ENCODE results near the gene TEAD1.

The TEAD1 gene

DNA sequence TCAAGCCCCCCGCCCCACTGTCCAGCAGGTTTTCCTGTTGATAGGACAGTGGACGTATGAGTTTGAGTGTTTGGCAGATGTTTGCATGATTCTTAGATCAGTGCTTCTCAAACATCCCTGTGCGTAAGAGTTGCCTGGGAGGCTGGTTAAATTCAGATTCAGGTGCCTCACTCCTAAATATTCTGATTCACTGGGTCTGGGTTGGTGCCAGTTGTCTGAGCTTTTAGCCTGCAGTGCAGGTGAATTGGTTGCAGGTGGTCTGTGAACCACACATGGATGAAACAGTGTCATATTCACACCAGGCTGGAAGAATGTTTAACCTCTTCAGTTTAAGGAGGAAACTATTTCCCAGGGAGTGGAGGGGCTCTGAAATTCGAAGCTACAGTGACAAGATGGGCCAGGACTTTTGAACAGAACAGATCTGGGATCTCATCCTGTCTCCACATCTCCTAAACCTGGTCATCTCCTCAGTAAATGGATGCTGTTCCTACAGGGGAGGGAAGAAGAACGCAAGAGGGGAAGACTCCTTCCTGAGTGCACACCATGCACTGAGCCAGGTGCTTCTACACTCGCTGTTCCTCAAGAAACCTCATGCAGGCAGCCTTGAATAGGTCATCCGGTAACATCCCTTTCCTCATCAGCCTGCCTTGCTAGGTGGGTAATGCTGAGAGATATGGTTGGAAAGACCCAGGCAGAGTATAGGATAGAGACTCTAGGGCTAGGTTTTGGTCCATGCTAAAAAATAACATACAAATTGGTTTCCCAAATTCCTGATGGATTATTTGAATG lies 47.8 kb downstream of the TEAD1 start:
- Mint-ChIP-seq H3K36me3 (ENCODE audit: low read depth) (no peaks in the 10 kb centered on the region), H3K4me3 (no peak overlapping the region), H3K27me3 (ENCODE audit: low read depth) (no peaks in the 10 kb centered on the region), H3K27ac (peak overlapping the region; percentile 79 to 95 (median 91)), H3K4me1 (peaks cover 84% of the 10 kb centered on the region), H3K9me3 (no peaks in the 10 kb centered on the region)
- TF ChIP-seq, protein P1, sequence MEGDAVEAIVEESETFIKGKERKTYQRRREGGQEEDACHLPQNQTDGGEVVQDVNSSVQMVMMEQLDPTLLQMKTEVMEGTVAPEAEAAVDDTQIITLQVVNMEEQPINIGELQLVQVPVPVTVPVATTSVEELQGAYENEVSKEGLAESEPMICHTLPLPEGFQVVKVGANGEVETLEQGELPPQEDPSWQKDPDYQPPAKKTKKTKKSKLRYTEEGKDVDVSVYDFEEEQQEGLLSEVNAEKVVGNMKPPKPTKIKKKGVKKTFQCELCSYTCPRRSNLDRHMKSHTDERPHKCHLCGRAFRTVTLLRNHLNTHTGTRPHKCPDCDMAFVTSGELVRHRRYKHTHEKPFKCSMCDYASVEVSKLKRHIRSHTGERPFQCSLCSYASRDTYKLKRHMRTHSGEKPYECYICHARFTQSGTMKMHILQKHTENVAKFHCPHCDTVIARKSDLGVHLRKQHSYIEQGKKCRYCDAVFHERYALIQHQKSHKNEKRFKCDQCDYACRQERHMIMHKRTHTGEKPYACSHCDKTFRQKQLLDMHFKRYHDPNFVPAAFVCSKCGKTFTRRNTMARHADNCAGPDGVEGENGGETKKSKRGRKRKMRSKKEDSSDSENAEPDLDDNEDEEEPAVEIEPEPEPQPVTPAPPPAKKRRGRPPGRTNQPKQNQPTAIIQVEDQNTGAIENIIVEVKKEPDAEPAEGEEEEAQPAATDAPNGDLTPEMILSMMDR (IDR thresholded peaks at IDR 0.05; ENCODE audit: unreplicated experiment in 3 of 3), result no peak

DNA sequence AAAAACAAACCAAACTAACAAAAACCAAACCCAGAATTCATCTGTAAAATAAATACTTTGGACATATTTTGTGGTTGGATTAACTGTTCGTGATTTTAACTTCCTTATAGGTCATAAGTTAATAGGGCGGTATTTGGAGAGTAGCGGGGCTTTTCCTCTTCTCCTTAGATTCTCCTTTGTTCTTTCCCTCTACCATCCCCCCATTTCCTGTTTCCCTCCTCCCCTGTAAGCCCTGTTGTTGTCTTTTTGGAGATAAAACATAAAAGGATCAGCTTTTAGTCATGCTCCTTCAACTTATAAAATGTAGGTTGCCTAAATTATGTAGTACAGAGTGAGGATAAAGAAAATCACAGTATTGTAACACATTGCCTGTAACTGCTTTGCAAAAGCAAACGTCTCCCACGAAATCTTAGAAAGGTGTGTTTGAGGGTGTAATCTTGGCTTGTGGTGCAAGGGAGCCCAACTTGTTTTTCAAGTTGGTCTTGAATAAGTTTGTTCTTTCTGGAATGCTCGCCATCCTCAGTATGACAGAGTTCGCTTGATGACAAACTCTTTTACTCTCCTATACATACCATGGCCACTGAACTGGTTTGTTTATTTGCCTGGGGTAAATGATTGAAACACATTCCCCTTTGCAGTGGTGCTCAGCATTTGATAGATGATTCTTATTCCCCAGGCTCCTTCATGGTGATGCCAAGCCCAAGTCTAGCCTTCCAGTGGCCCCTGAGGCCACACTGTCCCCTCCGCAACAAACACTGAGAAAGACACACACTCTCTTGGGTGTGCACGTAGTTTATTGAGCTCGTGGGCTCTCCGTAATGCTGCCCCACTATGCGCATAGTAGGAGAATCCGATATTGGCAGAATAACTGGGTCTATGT lies 49.4 kb downstream of the TEAD1 start:
- Mint-ChIP-seq H3K36me3 (ENCODE audit: low read depth) (no peaks in the 10 kb centered on the region), H3K27me3 (ENCODE audit: low read depth) (no peaks in the 10 kb centered on the region), H3K27ac (peak overlapping the region; percentile 79 to 95 (median 91)), H3K9me3 (no peaks in the 10 kb centered on the region), H3K4me1 (peaks cover 90% of the 10 kb centered on the region), H3K4me3 (peak overlapping the region in 2 of 3 experiments; percentile 39 to 57)
- TF ChIP-seq, protein P1 (IDR thresholded peaks at IDR 0.05; ENCODE audit: unreplicated experiment in 3 of 3), result no peak

DNA sequence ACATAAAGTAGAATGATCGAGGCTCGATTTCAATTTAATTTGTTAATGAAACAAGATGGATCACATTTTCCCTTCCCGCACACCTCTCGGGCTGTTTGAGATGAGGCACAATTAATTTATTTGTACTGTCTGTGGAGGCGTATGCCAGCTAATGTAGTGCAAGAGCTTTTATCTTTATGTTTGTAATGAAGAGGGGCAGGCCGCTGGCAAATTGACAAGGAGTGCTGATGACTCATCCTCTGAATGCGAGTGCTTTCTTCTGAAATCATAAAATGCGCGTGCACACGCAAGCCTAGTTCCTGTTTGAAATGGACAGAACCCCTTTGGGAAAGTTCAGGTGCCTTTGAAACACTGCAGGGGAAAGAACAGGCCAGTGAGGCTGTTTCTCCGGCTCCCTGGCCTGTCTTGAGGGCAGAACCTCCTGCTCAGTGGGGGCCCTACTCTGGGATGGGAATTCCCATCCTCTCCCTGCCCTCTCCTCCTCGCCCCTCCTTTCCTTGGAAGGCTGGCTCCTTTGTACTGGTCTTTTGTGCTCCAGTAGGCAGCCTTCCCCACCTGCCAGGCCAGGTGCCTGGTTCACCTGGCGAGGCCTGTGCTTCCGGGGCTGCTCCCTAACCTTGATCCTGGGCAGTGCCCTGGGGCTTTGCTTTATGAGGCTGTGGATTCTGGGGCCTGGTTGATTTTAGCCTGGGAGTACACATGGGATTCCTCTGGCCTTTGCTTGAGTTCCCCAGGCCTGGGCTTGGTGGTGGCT lies 50.3 kb downstream of the TEAD1 start:
- H3K4me3 Mint-ChIP-seq, result peak overlapping the region in 1 of 3 experiments; percentile 20
- peak overlapping the region; percentile 79 to 95 (median 91) for H3K27ac Mint-ChIP-seq
- no peaks in the 10 kb centered on the region for H3K27me3 Mint-ChIP-seq (ENCODE audit: low read depth)
- peaks cover 91% of the 10 kb centered on the region for H3K4me1 Mint-ChIP-seq
- H3K9me3 Mint-ChIP-seq, result no peaks in the 10 kb centered on the region
- H3K36me3 Mint-ChIP-seq (ENCODE audit: low read depth), result no peaks in the 10 kb centered on the region
- TF ChIP-seq, protein P1 (IDR thresholded peaks at IDR 0.05; ENCODE audit: unreplicated experiment in 3 of 3), result no peak

DNA sequence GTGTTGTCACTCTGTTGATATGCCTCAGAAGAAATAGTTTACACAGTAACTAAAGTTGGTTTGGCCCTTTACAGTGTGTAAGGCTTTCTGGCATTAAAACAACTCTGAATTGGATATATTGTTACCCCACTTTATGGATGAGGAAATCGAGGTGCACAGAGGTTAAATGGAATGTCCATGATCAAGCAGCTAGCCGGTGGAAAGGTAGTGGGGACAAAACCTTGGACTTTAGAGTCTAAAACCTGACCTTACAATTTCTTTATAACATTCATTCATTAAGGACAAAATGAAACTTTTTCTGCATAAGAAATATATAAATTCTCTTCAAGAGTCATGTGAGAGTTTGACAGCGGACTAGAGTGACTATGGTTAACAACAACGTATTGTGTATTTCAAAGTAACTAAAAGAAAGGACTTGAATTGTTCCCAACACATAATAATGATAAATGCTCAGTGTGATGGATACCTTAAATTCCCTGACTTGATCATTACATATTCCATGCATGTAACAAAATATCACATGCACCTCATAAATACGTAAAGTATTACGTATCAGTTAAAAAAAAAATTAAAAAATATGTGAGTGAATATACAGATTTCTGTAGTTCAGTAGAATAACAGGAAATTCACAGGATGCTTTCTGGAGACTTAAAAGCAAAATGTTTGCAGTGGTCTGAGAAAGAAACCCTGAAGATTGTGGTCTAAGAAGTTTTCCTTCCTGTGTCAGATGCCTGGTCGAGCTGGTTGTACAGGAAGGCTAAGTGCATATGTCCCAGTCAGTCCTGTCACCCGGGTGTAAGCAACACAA lies 51.0 kb downstream of the TEAD1 start:
- Mint-ChIP-seq H3K4me3 (no peak overlapping the region), H3K27me3 (ENCODE audit: low read depth) (no peaks in the 10 kb centered on the region), H3K4me1 (peaks cover 88% of the 10 kb centered on the region), H3K36me3 (ENCODE audit: low read depth) (no peaks in the 10 kb centered on the region), H3K9me3 (no peaks in the 10 kb centered on the region), H3K27ac (peak overlapping the region; percentile 79 to 91 (median 86))
- TF ChIP-seq, protein P1 (IDR thresholded peaks at IDR 0.05; ENCODE audit: unreplicated experiment in 3 of 3), result no peak

Data from nephron (organoid).